ENCODE data around the gene HSD17B2.
"Not testable (repeated sequence)": the region's sequence is repeated elsewhere in the genome, so short reads cannot be mapped to it uniquely, and the experiment has no call there.

Gene HSD17B2

DNA sequence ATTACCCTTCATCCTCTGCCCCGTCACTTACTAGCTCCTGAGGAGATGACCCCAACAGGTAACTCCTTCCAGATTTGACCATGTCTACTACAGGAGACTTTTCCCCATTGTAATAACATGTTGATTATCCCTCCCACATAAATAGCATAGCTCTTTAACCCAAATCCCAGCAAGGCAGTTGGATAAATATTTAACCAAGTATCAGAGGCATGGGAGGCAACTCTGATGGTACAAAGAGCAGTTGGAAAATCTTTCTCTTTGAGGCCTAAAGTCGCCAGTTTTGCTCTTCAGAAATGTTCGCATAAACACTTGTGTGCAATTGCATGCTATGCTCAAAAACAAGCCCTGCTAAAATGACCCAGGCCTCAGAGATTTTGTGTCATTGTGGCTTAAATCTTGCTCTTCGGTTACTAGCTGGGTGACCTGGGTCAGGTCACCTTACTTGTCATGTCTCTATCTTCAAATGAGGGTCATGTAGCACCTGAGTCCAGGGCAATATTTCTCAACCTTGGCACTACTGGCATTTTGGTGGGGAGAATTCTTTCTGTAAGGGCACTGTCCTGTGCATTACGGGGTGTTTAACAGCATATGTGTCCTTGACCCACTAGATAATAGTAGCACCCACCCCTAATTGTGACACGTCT, 48.8 kb downstream of the HSD17B2 start:
- no peak for DNase-seq

DNA sequence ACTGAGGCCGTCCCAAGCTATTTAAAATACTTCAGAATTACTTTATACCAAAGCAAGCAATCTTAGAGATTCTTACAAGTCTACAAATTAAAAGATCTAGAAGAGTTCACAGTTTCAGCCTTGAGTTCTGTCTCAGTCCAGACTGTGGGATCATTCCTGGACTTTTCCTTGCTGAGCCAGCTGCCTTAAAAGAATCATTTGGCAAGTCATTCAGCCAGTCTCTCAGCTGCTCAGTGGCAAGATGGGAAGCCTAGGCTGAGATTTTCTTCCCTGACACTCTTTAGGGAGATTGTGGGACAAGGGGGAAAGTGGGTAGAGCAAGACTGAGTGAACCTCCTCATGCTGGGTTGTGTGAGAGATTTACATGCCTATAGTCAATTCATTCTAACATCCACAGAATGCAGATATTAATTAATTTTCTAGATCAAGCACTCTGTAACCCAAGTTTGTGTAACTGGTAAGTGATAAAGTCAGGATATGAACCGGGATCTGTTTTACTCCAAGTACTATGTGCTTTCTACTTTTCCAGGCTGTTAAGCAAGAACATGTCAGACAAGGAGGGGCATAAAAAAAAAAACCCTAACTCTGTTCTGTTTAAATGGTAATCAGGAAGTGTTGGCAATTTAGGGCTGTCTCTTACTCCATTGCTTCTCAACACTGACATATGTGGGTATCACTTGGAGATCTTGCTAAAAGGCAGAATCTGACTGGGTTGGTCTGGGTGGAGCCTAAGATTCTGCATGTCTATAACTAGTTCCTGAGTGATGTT, 50.1 kb downstream of the HSD17B2 start:
- no peak for DNase-seq

DNA sequence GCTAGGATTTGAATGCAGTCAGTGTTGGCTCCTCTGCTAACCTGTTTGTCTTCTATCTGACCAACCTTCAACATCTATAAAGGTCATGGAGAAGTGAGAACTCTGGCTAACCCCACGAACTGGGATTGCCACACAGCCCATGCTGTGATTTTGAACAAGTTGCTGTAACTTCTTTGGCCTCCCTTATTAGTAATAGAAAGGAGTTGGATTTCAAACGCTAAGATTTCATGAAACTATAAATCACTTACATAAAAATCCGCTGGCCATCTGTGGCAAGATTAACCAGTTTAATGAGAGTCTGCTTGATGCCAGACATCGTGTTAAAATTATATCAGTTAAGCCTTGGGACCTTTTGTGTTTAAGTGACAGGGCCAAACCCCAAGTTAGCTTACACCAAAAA, 53.4 kb downstream of the HSD17B2 start:
- no peak for DNase-seq

DNA sequence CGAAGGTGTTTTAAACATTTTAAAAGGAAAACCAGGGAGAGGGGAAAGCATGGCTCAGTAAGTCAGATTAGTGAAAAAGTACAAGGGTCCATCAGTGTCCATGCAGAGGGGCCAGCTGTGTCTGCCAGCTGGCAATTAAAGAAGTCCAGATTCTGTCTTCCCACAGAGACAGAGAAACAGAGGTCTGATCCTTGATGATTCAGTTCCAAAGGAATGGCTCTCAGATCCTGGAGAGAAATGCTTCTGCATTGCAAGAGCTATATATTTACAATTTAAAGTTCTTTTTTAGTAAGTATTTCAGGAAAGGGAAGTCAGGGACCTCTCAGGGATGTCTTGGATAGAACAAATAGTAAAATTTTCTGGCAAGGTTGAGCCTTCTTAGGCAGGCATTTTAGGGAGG, 56.2 kb downstream of the HSD17B2 start:
- DNase-seq, result no peak

DNA sequence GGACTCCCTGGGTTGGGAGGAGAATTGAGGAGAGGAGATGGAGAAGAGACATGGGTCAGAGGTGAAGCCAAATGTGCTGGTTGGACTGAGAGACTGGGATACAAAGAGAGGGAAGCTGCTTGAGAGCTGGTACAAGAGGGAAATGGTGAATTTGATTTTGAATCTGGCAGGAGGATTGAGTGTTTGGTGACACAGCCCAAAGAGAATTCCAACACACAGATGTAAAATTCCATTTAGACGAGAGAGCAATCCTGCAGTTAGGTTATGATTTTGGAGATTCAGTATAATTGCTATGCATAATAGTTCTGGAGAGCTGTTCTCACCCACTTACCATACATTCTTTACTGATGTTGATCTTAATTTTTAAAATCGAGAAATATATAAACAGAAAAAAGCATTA, 57.7 kb downstream of the HSD17B2 start:
- DNase-seq, result no peak

DNA sequence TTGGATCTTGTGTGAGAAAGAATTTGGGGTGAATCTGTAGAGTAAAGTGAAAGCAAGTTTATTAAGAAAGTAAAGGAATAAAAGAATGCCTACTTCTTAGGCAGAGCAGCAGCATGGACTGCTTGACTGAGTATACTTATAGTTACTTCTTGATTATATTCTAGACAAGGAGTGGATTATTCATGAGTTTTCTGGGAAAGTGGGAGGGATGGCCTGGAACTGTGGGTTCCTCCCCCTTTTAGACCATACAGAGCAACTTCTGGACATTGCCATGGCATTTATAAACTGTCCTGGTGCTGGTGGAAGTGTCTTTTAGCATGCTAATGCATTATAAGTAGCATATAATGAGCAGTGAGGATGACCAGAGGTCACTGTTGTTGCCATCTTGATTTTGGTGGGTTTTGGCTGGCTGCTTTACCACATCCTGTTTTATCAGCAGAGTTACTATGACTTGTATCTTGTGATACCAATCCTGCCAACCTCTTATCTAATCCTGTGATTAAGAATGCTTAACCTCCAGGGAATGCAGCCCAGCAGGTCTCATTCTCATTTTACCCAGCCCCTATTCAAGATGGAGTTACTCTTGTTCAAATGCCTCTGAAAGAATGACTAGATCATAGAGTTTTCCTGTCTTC, 58.7 kb downstream of the HSD17B2 start:
- DNase-seq, result no peak

DNA sequence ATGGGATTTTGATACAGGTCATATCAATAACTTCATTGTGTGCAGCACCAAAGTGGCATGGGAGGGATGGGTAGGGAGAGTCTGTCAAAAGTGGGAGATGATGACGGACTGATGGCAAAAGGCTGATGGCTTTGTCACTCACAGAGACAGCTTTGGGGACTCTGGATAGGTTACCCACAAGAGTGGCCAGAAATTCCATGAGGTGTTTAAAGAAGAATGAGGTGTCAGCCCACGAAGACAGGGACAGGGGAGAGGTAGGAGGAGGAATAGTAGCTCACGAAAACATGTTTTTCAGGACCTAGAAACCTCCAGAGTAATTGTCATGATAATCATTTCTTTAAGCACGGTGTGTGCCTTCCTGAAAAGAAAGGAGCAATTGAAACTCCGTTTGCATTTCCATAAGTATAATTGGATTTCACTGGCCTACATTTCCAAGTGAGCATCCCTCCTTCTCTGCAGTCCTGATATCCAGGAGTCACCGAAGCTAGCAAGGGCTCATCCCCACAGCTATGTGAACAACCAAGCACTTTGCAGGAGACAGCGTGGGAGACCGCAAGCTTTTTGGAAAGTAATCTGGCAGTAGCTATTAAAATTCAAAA, 60.0 kb downstream of the HSD17B2 start:
- DNase-seq, result no peak

DNA sequence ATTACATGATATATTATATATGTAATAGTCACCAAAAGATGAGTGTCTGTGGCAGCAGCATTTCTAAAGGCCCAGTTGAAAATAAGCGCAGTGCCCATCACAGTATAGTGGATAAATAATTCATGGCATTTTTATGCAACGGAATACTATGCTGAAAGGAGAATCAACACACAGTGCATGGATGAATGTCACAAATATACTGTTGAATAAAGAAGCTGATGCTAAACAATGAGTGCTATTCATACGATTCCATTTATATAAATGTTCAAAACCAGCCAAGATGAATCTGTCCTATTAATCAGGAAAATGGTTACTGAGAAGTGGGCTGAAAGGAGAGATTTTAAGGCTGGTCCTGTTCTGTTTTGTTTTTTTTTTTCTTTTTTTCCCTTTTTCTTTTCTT, 61.6 kb downstream of the HSD17B2 start:
- DNase-seq, result no peak

DNA sequence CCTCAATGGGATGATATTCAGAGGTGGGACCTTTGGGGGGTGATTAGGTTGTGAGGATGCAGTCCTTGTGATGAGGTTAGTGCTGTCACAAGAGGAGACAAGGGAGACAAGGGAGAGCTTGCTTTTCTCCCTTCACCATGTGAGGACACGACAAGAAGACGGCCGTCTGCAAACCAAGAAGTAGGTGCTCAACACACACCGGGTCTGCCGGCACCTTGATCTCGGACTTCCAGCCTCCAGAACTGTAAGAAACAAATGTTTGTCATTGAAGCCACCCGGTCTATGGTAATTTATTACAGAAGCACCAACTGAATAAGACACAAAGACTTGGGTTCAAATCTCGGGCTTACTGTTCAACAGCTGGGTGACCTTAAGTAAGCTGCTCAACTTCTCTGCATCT, 70.1 kb downstream of the HSD17B2 start:
- DNase-seq, result no peak

DNA sequence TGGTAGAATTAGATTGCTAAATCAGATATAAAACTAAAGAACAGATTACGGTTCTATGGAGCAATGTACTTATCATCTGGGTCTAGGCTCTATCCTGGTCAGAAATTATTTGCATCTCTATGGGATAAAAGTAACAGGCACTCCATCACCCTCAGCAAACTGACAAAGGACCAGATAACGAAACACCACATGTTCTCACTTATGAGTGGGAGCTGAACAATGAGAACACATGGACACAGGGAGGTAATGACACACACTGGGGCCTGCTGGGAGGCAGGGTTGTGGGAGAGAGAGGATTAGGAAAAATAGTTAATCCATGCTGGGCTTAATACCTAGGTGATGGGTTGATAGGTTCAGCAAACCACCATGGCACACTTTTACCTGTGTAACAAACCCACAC, 73.0 kb downstream of the HSD17B2 start:
- DNase-seq, result no peak

DNA sequence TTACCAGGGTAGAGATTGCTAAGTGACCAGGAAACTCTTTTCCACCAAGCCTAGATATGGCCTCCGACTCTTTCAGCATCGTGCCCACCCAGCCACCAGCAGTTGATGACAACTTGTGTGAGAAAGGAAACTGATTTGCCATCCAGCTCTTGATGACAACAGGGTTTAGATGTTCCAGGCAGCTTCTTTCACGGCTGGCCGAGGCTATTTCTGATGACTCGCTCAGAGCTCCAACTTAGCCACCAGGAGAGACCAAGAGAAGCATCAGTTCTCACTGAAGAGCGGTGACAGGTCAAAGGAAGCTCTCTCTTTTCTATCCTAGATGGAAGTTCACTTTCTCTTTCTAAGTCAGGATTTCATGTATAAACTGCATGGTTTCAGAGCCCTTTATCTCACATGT, 73.7 kb downstream of the HSD17B2 start:
- DNase-seq, result no peak

DNA sequence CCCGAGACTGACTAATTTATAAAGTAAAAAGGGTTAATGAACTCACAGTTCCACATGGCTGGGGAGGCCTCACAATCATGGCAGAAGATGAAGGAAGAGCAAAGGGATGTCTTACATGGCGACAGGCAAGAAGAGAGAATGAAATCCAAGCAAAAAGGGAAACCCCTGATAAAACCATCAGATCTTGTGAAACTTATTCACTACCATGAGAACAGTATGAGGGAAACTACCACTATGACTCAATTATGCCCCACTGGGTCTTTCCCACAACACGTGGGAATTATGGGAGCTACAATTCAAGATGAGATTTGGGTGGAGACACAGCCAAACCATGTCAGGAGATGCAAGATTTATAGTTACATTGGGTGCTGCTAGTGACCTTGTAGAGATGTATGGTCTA, 74.2 kb downstream of the HSD17B2 start:
- DNase-seq, result not testable (repeated sequence)

DNA sequence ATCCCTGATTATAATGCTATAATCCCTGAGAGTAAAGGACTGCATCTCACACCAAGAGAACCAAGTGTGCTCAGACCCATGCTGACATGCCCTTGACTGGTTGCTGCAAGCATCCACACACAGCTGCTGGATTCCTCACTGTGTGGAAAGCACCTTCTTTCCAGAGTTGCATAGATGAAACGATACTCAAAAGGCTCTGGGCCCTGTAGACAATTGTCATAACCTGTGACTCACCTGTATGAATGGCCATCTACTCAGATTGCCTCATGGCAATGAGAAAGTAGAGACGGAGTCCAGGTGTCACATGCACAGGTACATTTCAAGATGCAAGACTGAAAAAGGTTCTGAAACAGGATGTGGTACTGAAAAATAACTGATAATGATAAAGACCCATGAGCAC, 76.9 kb downstream of the HSD17B2 start:
- DNase-seq, result no peak

DNA sequence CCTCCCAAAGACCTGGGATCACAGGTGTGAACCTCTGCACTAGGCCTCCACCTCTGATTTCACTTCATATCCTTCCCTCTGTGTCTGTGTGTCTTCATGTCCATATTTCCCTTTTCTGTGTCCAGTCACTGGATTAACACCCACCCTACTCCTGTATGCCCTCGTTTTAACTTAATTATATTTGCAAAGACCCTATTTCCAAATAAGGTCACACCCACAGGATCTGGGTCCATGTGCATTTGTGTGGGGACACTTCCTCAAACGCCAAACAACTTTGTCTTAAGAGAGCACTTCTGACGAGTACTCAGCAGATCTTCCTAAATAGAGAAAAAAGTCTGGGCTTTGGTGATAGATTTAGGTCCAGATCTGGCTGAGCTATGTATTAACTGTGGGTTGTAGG, 78.7 kb downstream of the HSD17B2 start:
- DNase-seq, result no peak

DNA sequence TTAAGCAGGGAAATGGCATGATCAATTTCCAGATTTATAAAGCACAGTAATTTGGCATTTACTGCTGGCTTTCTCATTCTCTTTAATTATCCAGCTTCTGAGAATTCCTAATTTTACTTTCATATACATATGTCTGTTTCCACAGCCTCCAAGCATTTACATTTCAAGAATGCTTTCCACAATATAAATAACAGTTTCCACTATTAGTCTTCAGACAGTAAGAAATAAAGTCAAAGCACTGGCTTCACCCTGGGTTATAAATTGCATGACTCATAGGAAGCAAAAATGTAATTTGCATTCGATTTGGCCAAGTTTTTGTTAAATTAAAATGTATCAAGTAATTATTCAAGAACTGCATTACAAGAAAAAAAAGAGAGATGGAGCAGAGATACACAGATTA, 81.5 kb downstream of the HSD17B2 start:
- DNase-seq, result no peak

DNA sequence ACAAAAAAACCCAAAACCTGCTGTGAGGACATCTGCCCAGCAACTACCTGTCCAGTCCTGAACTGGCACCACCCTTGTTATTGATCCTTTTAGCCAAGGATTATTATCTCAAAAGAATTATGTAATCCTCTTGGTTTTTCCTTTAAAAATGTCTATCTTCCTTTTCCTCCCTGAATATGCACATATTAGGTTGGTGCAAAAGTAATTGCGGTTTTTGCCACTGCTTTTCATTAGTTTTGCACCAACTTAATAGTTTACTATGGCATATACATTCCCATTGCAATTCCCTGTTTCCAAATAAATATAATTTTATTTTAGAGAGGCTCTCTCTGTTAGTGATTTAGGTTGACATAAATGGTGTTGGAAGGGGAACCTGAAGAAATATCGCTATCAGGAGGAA, 83.7 kb downstream of the HSD17B2 start:
- no peak for DNase-seq

DNA sequence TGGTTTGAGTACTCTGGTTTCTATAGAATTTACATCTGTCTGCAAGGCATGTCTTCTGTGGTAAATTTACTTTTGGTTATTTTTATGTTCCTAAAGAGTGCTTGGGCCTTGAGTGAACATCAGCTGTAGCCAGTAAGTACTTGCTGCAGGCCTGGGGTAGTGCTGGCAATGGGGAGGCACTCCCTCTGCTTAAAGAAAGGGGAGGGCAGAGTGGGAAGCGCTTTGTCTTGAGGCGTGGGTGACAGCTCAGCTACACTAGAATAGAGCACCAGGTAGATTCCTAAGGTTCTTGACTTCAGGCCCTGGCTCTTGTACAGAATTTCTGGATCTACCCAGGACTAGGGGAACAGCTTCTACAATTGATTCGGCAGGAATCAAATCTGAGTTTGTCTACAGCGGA, 84.4 kb downstream of the HSD17B2 start:
- no peak for DNase-seq

DNA sequence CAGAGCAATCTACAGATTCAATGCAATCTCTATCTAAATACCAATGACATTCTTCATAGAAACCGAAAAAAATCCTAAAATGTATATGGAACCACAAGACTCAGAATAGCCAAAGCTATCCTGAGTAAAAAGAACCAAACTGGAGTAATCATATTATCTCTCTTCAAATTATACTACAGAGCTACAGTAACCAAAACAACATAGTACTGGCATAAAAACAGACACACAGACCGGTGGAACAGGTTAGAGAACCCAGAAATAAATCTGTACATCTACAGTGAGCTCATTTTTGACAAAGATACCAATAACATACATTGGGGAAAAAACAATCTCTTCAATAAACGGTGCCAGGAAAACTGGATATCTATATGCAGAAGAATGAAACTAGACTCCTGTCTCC, 89.6 kb downstream of the HSD17B2 start:
- DNase-seq, result no peak

DNA sequence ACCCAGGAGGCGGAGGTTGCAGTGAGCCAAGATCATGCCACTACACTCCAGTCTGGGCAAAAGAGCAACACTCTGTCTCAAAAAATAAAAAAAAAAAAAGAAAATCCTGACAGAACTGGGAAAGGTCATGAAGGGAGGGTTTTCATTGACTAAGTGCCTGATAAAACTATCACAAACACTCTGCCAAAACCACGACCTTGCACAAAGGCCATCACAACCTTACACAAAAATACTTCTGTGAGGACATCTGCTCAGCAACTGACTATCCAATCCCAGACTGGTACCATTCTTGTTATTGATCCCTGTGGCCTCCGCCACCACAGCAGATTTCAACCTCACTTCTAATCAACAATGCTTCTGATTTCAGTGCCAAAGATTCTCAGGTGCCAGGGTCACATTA, 94.8 kb downstream of the HSD17B2 start:
- DNase-seq, result no peak

DNA sequence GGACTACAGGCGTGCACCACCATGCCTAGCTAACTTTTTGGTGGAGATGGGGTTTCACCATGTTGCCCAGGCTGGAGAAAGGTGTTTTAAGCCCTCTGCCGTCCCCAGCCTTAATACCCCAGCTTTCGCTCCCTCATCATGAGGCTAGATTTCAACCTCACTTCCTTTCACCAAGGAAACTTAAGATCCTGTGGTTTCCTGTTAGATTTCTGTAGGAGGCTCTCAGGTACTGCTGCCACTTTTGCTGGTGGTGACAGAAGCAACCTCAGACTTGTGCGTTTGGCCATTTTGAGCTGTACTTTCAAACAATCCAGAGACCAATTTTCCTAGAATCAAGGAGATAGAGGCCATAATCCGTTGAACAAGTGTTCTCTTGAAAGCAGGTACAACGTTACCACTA, 98.7 kb downstream of the HSD17B2 start:
- DNase-seq, result peak; percentile 19

DNA sequence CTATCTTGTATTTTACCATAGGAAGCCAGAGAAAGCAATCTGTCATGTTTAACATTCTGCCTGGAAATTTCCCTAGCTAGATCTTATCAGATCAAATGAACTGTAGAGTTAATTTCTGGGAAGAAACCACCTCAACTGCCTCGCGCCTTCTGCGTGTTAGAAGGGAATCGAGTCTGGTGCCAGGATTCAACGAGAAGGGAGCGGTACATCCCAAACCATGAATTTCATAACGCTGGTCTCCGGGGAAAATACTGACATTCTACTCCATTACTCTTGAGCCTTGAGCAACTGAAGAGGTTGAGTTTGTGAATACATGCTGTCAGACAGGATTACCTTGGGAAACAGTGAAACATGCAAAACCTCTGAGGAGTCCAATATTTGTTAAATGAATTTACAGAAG, 99.8 kb downstream of the HSD17B2 start:
- no peak for DNase-seq

DNA sequence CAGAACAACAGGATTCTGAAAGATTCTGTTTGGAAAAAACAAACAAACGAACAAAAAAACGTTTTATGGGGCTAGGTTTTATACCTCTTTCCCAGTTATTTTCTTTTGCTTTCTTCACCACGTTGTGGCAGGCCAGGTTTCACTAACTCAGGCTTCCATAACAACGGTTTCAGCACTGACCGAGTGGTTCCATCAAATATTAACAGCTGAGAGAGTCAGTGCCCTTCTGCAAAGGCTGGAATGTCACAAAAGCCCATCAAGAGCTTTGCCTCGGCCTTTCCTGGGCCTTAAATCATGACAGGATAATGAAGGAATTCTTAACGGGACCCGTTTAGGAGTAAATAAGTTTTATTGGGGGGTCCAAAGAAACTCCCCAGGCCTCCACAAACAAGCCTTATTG, 100.8 kb downstream of the HSD17B2 start:
- no peak for DNase-seq

DNA sequence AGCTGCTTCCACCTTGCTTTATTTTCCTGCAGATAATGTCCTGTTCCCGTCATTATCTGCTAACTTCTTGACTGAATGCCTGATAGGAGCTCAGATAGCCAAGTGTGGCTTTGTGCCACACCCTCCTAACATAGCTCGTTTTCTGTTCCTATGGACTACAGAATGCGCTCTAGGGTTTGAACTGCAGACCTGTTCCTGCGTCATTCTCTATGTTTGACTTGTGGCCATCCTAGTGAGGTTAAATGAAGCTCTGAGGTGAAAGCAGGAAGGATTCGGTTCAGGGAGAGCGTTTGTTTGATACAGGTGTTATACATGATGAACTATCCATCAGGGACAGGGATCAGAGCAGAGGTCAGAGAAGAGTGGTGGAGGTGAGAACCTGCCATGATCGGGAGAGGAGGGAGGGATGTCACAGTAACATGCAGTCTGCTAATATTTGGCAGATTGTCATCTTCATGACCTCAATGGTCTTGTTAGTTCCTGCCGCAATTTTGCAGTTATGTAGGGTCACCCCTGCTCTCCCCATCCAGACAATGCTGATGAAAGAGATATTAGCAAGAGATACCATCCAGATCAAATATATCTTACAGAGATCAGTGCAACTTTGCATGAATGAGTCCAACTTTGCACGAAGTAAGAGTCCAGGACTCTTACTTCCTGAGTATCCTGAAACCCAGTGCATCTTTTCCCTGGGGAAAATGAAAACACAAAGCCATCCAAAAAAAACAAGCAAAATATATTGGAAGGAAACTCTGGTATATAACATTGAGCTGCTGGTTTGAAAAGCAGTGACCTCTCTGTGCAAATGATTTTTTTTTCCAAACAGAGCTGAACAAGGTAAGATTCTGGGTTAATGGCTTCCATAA, 102.1 kb downstream of the HSD17B2 start:
- DNase-seq, result no peak

Measured in CD4-positive, alpha-beta T cell treated with Interleukin-12 subunit alpha and Interleukin-12 subunit beta, for 1 hour (primary cell).